SK-N-SH (cell line): ENCODE measurements around the gene KRTAP12-4. TPM values are rescaled to one million over a fixed set of nuclear protein-coding genes. Genes with fewer than 3 reads are reported as not detected.

Experiments
- CTCF ChIA-PET: fragments of 300-600, 350-600 bp; formaldehyde crosslinking; extraction: SDS; loops from one replicate; lab custom pipeline; 2021; lab: Yijun Ruan, JAX
- POLR2A ChIA-PET: fragments of 350-600 bp; sonication (Branson Sonifier 250); formaldehyde crosslinking; extraction: SDS; loops from one replicate; lab custom pipeline; 2020; ENCODE audit warnings: antibody characterized with exemption, inconsistent platforms; lab: Yijun Ruan, JAX
- DNase-seq: peaks from one replicate; pipeline ENCODE4 v3.0.0; 2012
- H2AFZ ChIP-seq: fragments of 200-600 bp; sonication (generic); 2 replicates; pipeline ENCODE4 v1.8.1; 2016; ENCODE audit warnings: antibody characterized with exemption, mild to moderate bottlenecking, low read depth
- H3F3A ChIP-seq: fragments of 200-600 bp; sonication (generic); replicated peaks from 2 replicates; pipeline ENCODE3; 2016; ENCODE audit warnings: antibody characterized with exemption, mild to moderate bottlenecking; ENCODE audit not compliant: insufficient read depth
- H3K27ac ChIP-seq, 2 experiments: fragments of 200-500 bp in 1 of 2; fragments of 200-600 bp in 1 of 2; sonication (Bioruptor generic) in 1 of 2; sonication (generic), shearing (Covaris generic) in 1 of 2; 2 replicates each; pipeline versions ENCODE4 v1.5.1 to v1.6.1; 2014 to 2016; ENCODE audit warnings: low read depth in 2 of 2, inconsistent platforms in 1 of 2, low read length in 1 of 2, mild to moderate bottlenecking in 1 of 2, mixed read lengths in 1 of 2
- H3K27me3 ChIP-seq: fragments of 200-600 bp; sonication (generic), shearing (Covaris generic); 2 replicates; pipeline ENCODE4 v1.6.1; 2016; ENCODE audit warnings: mixed run types; ENCODE audit not compliant: insufficient read depth
- H3K36me3 ChIP-seq, 2 experiments: fragments of 200-500 bp in 1 of 2; fragments of 200-600 bp in 1 of 2; sonication (Bioruptor generic) in 1 of 2; sonication (generic) in 1 of 2; replicated peaks in 1 of 2; 2 replicates each; pipeline versions ENCODE3 to v1.5.1; 2014 to 2016; ENCODE audit warnings: low read length in 1 of 2, mild to moderate bottlenecking in 1 of 2; ENCODE audit not compliant: insufficient read depth in 2 of 2, control insufficient read depth in 1 of 2
- H3K4me1 ChIP-seq, 2 experiments: fragments of 200-500 bp in 1 of 2; fragments of 200-600 bp in 1 of 2; sonication (Bioruptor generic) in 1 of 2; sonication (generic), shearing (Covaris generic) in 1 of 2; 2 replicates each; pipeline versions ENCODE4 v1.5.1 to v1.6.1; 2014 to 2016; ENCODE audit warnings: low read depth in 1 of 2, low read length in 1 of 2, mixed run types in 1 of 2; ENCODE audit not compliant: insufficient read depth in 2 of 2, control insufficient read depth in 1 of 2
- H3K4me2 ChIP-seq: fragments of 200-600 bp; sonication (generic), shearing (Covaris generic); 2 replicates; pipeline ENCODE4 v1.6.1; 2017; ENCODE audit warnings: mixed run types
- H3K4me3 ChIP-seq, 2 experiments: fragments of 200-500 bp in 1 of 2; fragments of 200-600 bp in 1 of 2; sonication (Bioruptor generic) in 1 of 2; sonication (generic), shearing (Covaris generic) in 1 of 2; 2 replicates each; pipeline versions ENCODE4 v1.5.1 to v1.8.1; 2014 to 2016; ENCODE audit warnings: low read depth in 2 of 2, inconsistent platforms in 1 of 2, low read length in 1 of 2, mild to moderate bottlenecking in 1 of 2, mixed read lengths in 1 of 2, moderate library complexity in 1 of 2
- H3K79me2 ChIP-seq: fragments of 200-600 bp; sonication (generic); 2 replicates; pipeline ENCODE4 v1.8.1; 2017; ENCODE audit warnings: mild to moderate bottlenecking; ENCODE audit not compliant: insufficient read depth
- H3K9ac ChIP-seq: fragments of 200-600 bp; sonication (generic); 2 replicates; pipeline ENCODE4 v1.6.1; 2017; ENCODE audit warnings: mixed run types
- H3K9me2 ChIP-seq: fragments of 200-600 bp; sonication (generic); 2 replicates; pipeline ENCODE4 v1.6.1; 2017; ENCODE audit warnings: mixed run types
- H3K9me3 ChIP-seq: fragments of 200-600 bp; sonication (generic); 2 replicates; pipeline ENCODE4 v1.6.1; 2017; ENCODE audit warnings: mixed run types, mild to moderate bottlenecking, moderate library complexity
- H4K20me1 ChIP-seq: fragments of 200-600 bp; sonication (generic); 2 replicates; pipeline ENCODE4 v1.6.1; 2017; ENCODE audit warnings: mild to moderate bottlenecking, mixed run types; ENCODE audit not compliant: insufficient read depth
- CHD2 ChIP-seq: fragments of 150-350 bp; IDR thresholded peaks from 2 replicates; pipeline ENCODE4 v1.6.1; 2018; ENCODE audit warnings: low read length; ENCODE audit not compliant: partially characterized antibody
- NRF1 ChIP-seq: IDR thresholded peaks from 2 replicates; pipeline ENCODE4 v1.6.1; 2012; ENCODE audit warnings: low read depth, mild to moderate bottlenecking, low read length
- RXRA ChIP-seq: IDR thresholded peaks from 2 replicates; pipeline ENCODE4 v1.4.0; 2012; ENCODE audit warnings: low read depth, mild to moderate bottlenecking, borderline replicate concordance
- SIN3A ChIP-seq: IDR thresholded peaks from 2 replicates; pipeline ENCODE4 v1.6.1; 2012; ENCODE audit warnings: low read depth, mild to moderate bottlenecking, low read length, moderate library complexity, borderline replicate concordance
- YY1 ChIP-seq: IDR thresholded peaks from 2 replicates; pipeline ENCODE4 v1.4.0; 2012; ENCODE audit warnings: low read depth, mild to moderate bottlenecking
- WGBS: methylation state at CpG from one replicate; pipeline ENCODE4 v1.1.6; 2017; ENCODE audit warnings: low lambda C conversion rate; 5-methylcytosine and 5-hydroxymethylcytosine counted together
- polyA plus RNA-seq, 3 experiments: library from polyadenylated mRNA; depleted of rRNA; stranded (reverse); fragments of >200 nt; gene quantifications; 2 replicates each; pipeline ENCODE4 v1.2.3, GENCODE V29; 2012
- TF ChIP-seq, protein P1 (sequence below): IDR thresholded peaks from 2 replicates; pipeline ENCODE4; 2012
- TF ChIP-seq, protein P2 (sequence below): fragments of 200-600 bp; sonication (generic); IDR thresholded peaks from 2 replicates; pipeline ENCODE4 v1.6.1; 2017; ENCODE audit warnings: antibody characterized with exemption, mild to moderate bottlenecking, moderate library complexity
- TF ChIP-seq, protein P3 (sequence below): IDR thresholded peaks from 2 replicates; pipeline ENCODE4 v1.6.1; 2012; ENCODE audit warnings: mild to moderate bottlenecking, low read depth, low read length, moderate library complexity

Gene KRTAP12-4
- polyA plus RNA-seq, 1 of the 3 experiments (the other 2 are of a cell fraction), result not detected

DNA sequence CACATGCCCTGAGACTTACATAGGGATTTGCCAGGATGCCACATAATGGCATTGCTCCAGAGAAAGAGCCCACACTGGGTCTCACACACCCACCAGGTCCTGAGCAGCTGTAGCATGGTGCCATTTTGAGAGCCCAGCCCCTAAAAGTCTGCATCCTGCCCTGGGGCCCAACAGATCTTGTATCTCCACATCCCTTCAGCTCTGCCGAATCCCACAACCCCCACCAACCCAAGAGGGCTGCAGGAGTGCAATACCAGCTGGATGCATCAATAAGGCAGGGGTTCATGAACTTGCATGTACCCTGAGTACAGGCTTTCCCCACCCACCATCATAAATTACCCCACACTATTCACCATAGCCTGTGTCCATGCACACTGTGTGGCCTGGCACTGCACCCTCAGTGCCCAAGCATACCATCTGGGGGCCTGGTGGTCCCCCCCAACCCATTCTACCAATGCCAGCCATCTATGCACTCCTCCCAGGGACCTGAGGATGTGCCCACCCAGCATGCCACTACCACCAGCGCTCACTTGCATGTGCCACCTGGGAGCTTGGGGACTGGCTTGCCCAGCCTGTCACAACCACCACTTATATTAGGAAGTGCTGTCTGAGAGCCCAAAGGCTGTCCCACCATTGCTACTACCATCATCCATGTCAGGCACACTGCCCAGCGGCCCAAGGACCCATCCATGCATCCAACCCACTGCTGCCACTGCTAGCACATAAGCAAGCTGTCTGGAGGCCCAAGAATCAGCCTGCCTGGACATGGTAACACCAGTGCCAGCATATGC is 16.4 kb upstream of the KRTAP12-4 start:
- Histone ChIP-seq H3K27ac (no peak overlapping the region), H3K27me3 (0 out of 2 replicates have a peak, but pooled peaks cover 10% of the 10 kb centered on the region), H2AFZ (no peak overlapping the region)
- POLR2A ChIA-PET, result no interaction called here
- TF ChIP-seq RXRA (no peak), CHD2 (no peak), YY1 (no peak), SIN3A (no peak), NRF1 (no peak)
- TF ChIP-seq, protein P1, sequence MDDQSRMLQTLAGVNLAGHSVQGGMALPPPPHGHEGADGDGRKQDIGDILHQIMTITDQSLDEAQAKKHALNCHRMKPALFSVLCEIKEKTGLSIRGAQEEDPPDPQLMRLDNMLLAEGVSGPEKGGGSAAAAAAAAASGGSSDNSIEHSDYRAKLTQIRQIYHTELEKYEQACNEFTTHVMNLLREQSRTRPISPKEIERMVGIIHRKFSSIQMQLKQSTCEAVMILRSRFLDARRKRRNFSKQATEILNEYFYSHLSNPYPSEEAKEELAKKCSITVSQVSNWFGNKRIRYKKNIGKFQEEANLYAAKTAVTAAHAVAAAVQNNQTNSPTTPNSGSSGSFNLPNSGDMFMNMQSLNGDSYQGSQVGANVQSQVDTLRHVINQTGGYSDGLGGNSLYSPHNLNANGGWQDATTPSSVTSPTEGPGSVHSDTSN, result no peak
- TF ChIP-seq, protein P2, sequence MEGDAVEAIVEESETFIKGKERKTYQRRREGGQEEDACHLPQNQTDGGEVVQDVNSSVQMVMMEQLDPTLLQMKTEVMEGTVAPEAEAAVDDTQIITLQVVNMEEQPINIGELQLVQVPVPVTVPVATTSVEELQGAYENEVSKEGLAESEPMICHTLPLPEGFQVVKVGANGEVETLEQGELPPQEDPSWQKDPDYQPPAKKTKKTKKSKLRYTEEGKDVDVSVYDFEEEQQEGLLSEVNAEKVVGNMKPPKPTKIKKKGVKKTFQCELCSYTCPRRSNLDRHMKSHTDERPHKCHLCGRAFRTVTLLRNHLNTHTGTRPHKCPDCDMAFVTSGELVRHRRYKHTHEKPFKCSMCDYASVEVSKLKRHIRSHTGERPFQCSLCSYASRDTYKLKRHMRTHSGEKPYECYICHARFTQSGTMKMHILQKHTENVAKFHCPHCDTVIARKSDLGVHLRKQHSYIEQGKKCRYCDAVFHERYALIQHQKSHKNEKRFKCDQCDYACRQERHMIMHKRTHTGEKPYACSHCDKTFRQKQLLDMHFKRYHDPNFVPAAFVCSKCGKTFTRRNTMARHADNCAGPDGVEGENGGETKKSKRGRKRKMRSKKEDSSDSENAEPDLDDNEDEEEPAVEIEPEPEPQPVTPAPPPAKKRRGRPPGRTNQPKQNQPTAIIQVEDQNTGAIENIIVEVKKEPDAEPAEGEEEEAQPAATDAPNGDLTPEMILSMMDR, result no peak
- TF ChIP-seq, all 33 proteins: peak for 0
- Histone ChIP-seq H3K36me3 (no peaks in the 10 kb centered on the region), H3K9ac (no peak overlapping the region), H3K4me3 (no peak overlapping the region), H3K4me2 (no peak overlapping the region), H4K20me1 (no peaks in the 10 kb centered on the region), H3K9me3 (0 out of 2 replicates have a peak, but pooled peaks cover 7% of the 10 kb centered on the region), H3K4me1 (peaks cover 0 to 3% of the 10 kb centered on the region in 2 experiments; a peak in 1 of 4 replicates), H3K9me2 (no peaks in the 10 kb centered on the region), H3F3A (no peaks in the 10 kb centered on the region), H3K79me2 (no peaks in the 10 kb centered on the region)
- DNase-seq, result no peak
- 3% methylated on average over 3 of the region's 3 CpGs for WGBS
- CTCF ChIA-PET, result no interaction called here

DNA sequence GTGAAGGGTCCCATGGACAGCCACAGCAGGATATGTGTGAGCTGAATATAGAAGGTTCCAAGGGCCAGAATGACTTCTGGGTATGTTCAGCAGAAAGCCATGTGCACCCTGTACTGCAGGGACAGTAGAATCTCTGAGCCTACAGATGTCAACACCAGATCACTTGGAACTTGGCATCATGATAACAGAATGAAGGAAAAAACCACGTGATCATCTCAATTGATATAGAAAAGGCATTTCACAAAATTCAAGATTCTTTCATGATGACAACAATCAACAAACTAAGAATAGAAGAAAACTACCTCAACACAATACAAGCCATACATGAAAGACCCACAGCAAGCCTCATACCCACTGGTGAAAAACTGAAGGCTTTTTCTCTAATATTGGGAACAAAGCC is 13.2 kb upstream of the KRTAP12-4 start:
- Histone ChIP-seq H3K27me3 (no peaks in the 10 kb centered on the region; the same call in 1 of the 2 replicates), H3K9ac (no peak overlapping the region), H3K4me3 (no peak overlapping the region), H3K9me2 (0 out of 2 replicates have a peak, but pooled peaks cover under 1% of the 10 kb centered on the region), H3K27ac (no peak overlapping the region), H3K36me3 (no peaks in the 10 kb centered on the region), H3F3A (no peaks in the 10 kb centered on the region), H3K4me2 (no peak overlapping the region), H2AFZ (no peak overlapping the region), H4K20me1 (no peaks in the 10 kb centered on the region), H3K4me1 (peaks cover 0 to 3% of the 10 kb centered on the region in 2 experiments; a peak in 1 of 4 replicates), H3K79me2 (no peaks in the 10 kb centered on the region), H3K9me3 (0 out of 2 replicates have a peak, but pooled peaks cover 7% of the 10 kb centered on the region)
- POLR2A ChIA-PET, result no interaction called here
- CTCF ChIA-PET, result no interaction called here
- TF ChIP-seq, protein P2, result no peak
- TF ChIP-seq SIN3A, result no peak
- TF ChIP-seq, protein P3, sequence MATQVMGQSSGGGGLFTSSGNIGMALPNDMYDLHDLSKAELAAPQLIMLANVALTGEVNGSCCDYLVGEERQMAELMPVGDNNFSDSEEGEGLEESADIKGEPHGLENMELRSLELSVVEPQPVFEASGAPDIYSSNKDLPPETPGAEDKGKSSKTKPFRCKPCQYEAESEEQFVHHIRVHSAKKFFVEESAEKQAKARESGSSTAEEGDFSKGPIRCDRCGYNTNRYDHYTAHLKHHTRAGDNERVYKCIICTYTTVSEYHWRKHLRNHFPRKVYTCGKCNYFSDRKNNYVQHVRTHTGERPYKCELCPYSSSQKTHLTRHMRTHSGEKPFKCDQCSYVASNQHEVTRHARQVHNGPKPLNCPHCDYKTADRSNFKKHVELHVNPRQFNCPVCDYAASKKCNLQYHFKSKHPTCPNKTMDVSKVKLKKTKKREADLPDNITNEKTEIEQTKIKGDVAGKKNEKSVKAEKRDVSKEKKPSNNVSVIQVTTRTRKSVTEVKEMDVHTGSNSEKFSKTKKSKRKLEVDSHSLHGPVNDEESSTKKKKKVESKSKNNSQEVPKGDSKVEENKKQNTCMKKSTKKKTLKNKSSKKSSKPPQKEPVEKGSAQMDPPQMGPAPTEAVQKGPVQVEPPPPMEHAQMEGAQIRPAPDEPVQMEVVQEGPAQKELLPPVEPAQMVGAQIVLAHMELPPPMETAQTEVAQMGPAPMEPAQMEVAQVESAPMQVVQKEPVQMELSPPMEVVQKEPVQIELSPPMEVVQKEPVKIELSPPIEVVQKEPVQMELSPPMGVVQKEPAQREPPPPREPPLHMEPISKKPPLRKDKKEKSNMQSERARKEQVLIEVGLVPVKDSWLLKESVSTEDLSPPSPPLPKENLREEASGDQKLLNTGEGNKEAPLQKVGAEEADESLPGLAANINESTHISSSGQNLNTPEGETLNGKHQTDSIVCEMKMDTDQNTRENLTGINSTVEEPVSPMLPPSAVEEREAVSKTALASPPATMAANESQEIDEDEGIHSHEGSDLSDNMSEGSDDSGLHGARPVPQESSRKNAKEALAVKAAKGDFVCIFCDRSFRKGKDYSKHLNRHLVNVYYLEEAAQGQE, result no peak
- 0% methylated on average over 1 of the region's 1 CpG for WGBS
- DNase-seq, result no peak
